Hepatocyte (in vitro differentiated cells): ENCODE results near the gene HCST. TPM values are rescaled to one million over a fixed set of nuclear protein-coding genes. Genes with fewer than 3 reads are reported as not detected.

ENCODE experiments used
- DNase-seq: peaks from one replicate; pipeline ENCODE4 v3.0.0-alpha.2; 2016; ENCODE audit warnings: low spot score
- H2AFZ ChIP-seq: fragments of 200-600 bp; sonication (generic); 2 replicates; pipeline ENCODE4 v1.6.0; 2016; ENCODE audit warnings: antibody characterized with exemption, mild to moderate bottlenecking
- H3K27ac ChIP-seq: fragments of 200-600 bp; sonication (generic); 2 replicates; pipeline ENCODE4 v1.5.1; 2016; ENCODE audit warnings: mild to moderate bottlenecking
- H3K27me3 ChIP-seq: fragments of 200-600 bp; sonication (generic); 2 replicates; pipeline ENCODE4 v1.6.1; 2016
- H3K36me3 ChIP-seq: fragments of 200-600 bp; sonication (generic); replicated peaks from 2 replicates; pipeline ENCODE4 v1.5.1; 2016; ENCODE audit warnings: low read depth; ENCODE audit not compliant: insufficient read depth
- H3K4me1 ChIP-seq: fragments of 200-600 bp; sonication (generic); 2 replicates; pipeline ENCODE4 v1.5.1; 2016; ENCODE audit warnings: mild to moderate bottlenecking, moderate library complexity; ENCODE audit not compliant: insufficient read depth
- H3K4me2 ChIP-seq: fragments of 200-600 bp; sonication (generic); 2 replicates; pipeline ENCODE4 v1.6.0; 2016
- H3K4me3 ChIP-seq: fragments of 200-600 bp; sonication (generic); 2 replicates; pipeline ENCODE4 v1.5.1; 2016; ENCODE audit warnings: mild to moderate bottlenecking
- H3K79me2 ChIP-seq: fragments of 200-600 bp; sonication (generic); 2 replicates; pipeline ENCODE4 v1.6.0; 2017; ENCODE audit warnings: mild to moderate bottlenecking
- H3K9me2 ChIP-seq: fragments of 200-600 bp; sonication (generic); replicated peaks from 2 replicates; pipeline ENCODE4 v1.6.0; 2017; ENCODE audit warnings: mild to moderate bottlenecking; ENCODE audit not compliant: insufficient read depth
- H3K9me3 ChIP-seq: fragments of 200-600 bp; sonication (generic); 2 replicates; pipeline ENCODE4 v1.5.1; 2016; ENCODE audit warnings: low read depth, mild to moderate bottlenecking
- H4K20me1 ChIP-seq: fragments of 200-600 bp; sonication (generic); 2 replicates; pipeline ENCODE4 v1.6.0; 2016; ENCODE audit warnings: mild to moderate bottlenecking; ENCODE audit not compliant: insufficient read depth, poor library complexity, severe bottlenecking
- CTCF ChIP-seq: fragments of 200-600 bp; sonication (generic); IDR thresholded peaks from 2 replicates; pipeline ENCODE4 v1.5.1; 2016; ENCODE audit warnings: antibody characterized with exemption, mild to moderate bottlenecking; ENCODE audit not compliant: poor library complexity
- EZH2 ChIP-seq: fragments of 200-600 bp; sonication (generic); IDR thresholded peaks from 2 replicates; pipeline ENCODE4 v1.6.1; 2016; ENCODE audit warnings: antibody characterized with exemption, mild to moderate bottlenecking, borderline replicate concordance
- EZH2phosphoT487 ChIP-seq: fragments of 200-600 bp; sonication (generic); IDR thresholded peaks from one replicate; pipeline ENCODE4 v1.6.1; 2018; ENCODE audit warnings: antibody characterized with exemption, mild to moderate bottlenecking, low read depth, moderate library complexity; ENCODE audit not compliant: unreplicated experiment, severe bottlenecking
- WGBS: methylation state at CpG from one replicate; pipeline ENCODE4 v1.1.6; 2016; ENCODE audit warnings: low lambda C conversion rate; ENCODE audit errors: missing lambda C conversion rate; 5-methylcytosine and 5-hydroxymethylcytosine counted together
- polyA plus RNA-seq: library from polyadenylated mRNA; unstranded; fragments of >200 nt; fragmentation: Nextera tagmentation; extraction: Ambion mirVana; gene quantifications from 2 replicates; pipeline ENCODE4 v1.2.1, GENCODE V29; 2016
- total RNA-seq: library from RNA; depleted of rRNA; stranded (reverse); fragments of >200 nt; gene quantifications from 2 replicates; pipeline ENCODE4 v1.2.3, GENCODE V29; 2014

Gene HCST
- total and polyA plus RNA-seq, 2 experiments from 2014 or later = 0.97 to 4.8 TPM

- Histone ChIP-seq H2AFZ (peak overlapping the region; percentile 96), H3K4me1 (peaks cover 6% of the 10 kb centered on the region), H3K27ac (peak overlapping the region; percentile 92), H4K20me1 (no peaks in the 10 kb centered on the region), H3K36me3 (no peaks in the 10 kb centered on the region), H3K4me2 (peak overlapping the region; percentile 98), H3K27me3 (no peaks in the 10 kb centered on the region), H3K9me3 (no peaks in the 10 kb centered on the region), H3K4me3 (peak overlapping the region; percentile 76), H3K9me2 (no peaks in the 10 kb centered on the region), H3K79me2 (peaks cover 15% of the 10 kb centered on the region)
- peak; percentile 39 for DNase-seq
- TF ChIP-seq EZH2 (no peak), CTCF (no peak), EZH2phosphoT487 (no peak)
- 34% methylated on average over 17 of the region's 17 CpGs for WGBS
These were observed 3.9 kb upstream of the HCST start for GRCh38 chr19:35898499-35898809.

GRCh38 chr19:35899547-35900214 lies 2.6 kb upstream of the HCST start:
- WGBS = 0% methylated on average over 16 of the region's 43 CpGs
- Histone ChIP-seq H3K4me3 (peak overlapping the region; percentile 76), H4K20me1 (no peaks in the 10 kb centered on the region), H3K27ac (peak overlapping the region; percentile 92), H3K27me3 (no peaks in the 10 kb centered on the region), H3K9me3 (no peaks in the 10 kb centered on the region), H3K9me2 (no peaks in the 10 kb centered on the region), H3K79me2 (peaks cover 15% of the 10 kb centered on the region), H3K4me1 (peaks cover 6% of the 10 kb centered on the region), H3K4me2 (peak overlapping the region; percentile 98), H3K36me3 (no peaks in the 10 kb centered on the region), H2AFZ (peak overlapping the region; percentile 96)
- no peak for TF ChIP-seq EZH2phosphoT487
- no peak for TF ChIP-seq EZH2
- TF ChIP-seq CTCF = no peak
- peak; percentile 91 for DNase-seq

GRCh38 chr19:35901055-35901644 lies 1.2 kb upstream of the HCST start:
- DNase-seq = peak; percentile 43
- no peak overlapping the region for H3K4me3 ChIP-seq
- 57% methylated on average over 2 of the region's 2 CpGs for WGBS
- peak overlapping the region; percentile 98 for H3K4me2 ChIP-seq
- H3K27ac ChIP-seq = peak overlapping the region; percentile 92
- peaks cover 15% of the 10 kb centered on the region for H3K79me2 ChIP-seq
- no peaks in the 10 kb centered on the region for H4K20me1 ChIP-seq
- no peaks in the 10 kb centered on the region for H3K9me3 ChIP-seq
- peak overlapping the region; percentile 96 for H2AFZ ChIP-seq
- H3K27me3 ChIP-seq = no peaks in the 10 kb centered on the region
- H3K9me2 ChIP-seq = no peaks in the 10 kb centered on the region
- H3K4me1 ChIP-seq = peaks cover 6% of the 10 kb centered on the region
- TF ChIP-seq EZH2phosphoT487 (no peak), EZH2 (no peak), CTCF (no peak)
- H3K36me3 ChIP-seq = no peaks in the 10 kb centered on the region
